WTC11 (cell line): ENCODE measurements around the gene ATP2B2. TPM values are rescaled to one million over a fixed set of nuclear protein-coding genes. Genes with fewer than 3 reads are reported as not detected.

Source experiments
- ATAC-seq: fragments of 200-7000 bp; cut with Tn5 transposase; 2 replicates; pipeline ENCODE4 v1.10.0; 2021; ENCODE audit warnings: mild to moderate bottlenecking, moderate library complexity
- CTCF ChIA-PET: fragments of 300-600 bp; sonication (Branson Sonifier 250); formaldehyde crosslinking; loops from one replicate; lab custom pipeline; 2021; ENCODE audit warnings: antibody characterized with exemption; lab: Charles Lee
- POLR2A ChIA-PET: fragments of 350-600 bp; sonication (Branson Sonifier 250); formaldehyde crosslinking; loops from one replicate; lab custom pipeline; 2021; ENCODE audit warnings: antibody characterized with exemption; lab: Charles Lee
- DNase-seq: peaks from one replicate; pipeline ENCODE4 v3.0.0; 2021; ENCODE audit warnings: low spot score
- H3K27ac Mint-ChIP-seq: 2 replicates; pipeline ENCODE4 v1.8.0; 2021; ENCODE audit warnings: mixed read lengths
- H3K27me3 Mint-ChIP-seq: 2 replicates; pipeline ENCODE4 v1.8.0; 2021; ENCODE audit warnings: low read depth, mild to moderate bottlenecking, moderate library complexity, mixed read lengths
- H3K36me3 Mint-ChIP-seq: 2 replicates; pipeline ENCODE4 v1.8.0; 2021; ENCODE audit warnings: mixed read lengths
- H3K4me1 Mint-ChIP-seq: 2 replicates; pipeline ENCODE4 v1.8.0; 2022; ENCODE audit warnings: mixed read lengths
- H3K4me3 Mint-ChIP-seq: 2 replicates; pipeline ENCODE4 v1.8.0; 2021; ENCODE audit warnings: mild to moderate bottlenecking, moderate library complexity, mixed read lengths
- H3K9me3 Mint-ChIP-seq: 2 replicates; pipeline ENCODE4 v1.8.0; 2021; ENCODE audit warnings: mixed read lengths
- CBFB ChIP-seq: sonication (generic); formaldehyde crosslinking; IDR thresholded peaks from 2 replicates; pipeline ENCODE4 v1.8.1; 2022; ENCODE audit warnings: mild to moderate bottlenecking, low read depth, missing genetic modification reagents
- FOXP4 ChIP-seq: sonication (generic); formaldehyde crosslinking; IDR thresholded peaks from 2 replicates; pipeline ENCODE4 v1.8.0; 2022; ENCODE audit warnings: mild to moderate bottlenecking, missing genetic modification reagents
- GABPB1 ChIP-seq: sonication (generic); formaldehyde crosslinking; IDR thresholded peaks from 2 replicates; pipeline ENCODE4 v1.8.1; 2023; ENCODE audit warnings: mild to moderate bottlenecking, missing genetic modification reagents
- HMGA2 ChIP-seq: fragments of 250-450 bp; sonication (Bioruptor Pico); IDR thresholded peaks from 2 replicates; pipeline ENCODE4 v1.4.0; 2021; ENCODE audit warnings: mild to moderate bottlenecking, moderate library complexity
- HMGXB4 ChIP-seq: sonication (generic); formaldehyde crosslinking; IDR thresholded peaks from 2 replicates; pipeline ENCODE4 v1.8.1; 2023; ENCODE audit warnings: mild to moderate bottlenecking, moderate library complexity, missing genetic modification reagents
- IRF2 ChIP-seq: sonication (generic); formaldehyde crosslinking; IDR thresholded peaks from 2 replicates; pipeline ENCODE4 v1.8.0; 2022; ENCODE audit warnings: low read depth, missing genetic modification reagents, borderline replicate concordance
- KAT7 ChIP-seq: sonication (generic); formaldehyde crosslinking; IDR thresholded peaks from 2 replicates; pipeline ENCODE4 v1.8.1; 2023; ENCODE audit warnings: missing genetic modification reagents, mild to moderate bottlenecking, borderline replicate concordance
- MAX ChIP-seq: sonication (generic); formaldehyde crosslinking; IDR thresholded peaks from 2 replicates; pipeline ENCODE4 v1.8.0; 2022; ENCODE audit warnings: mild to moderate bottlenecking, missing genetic modification reagents
- MXD4 ChIP-seq: fragments of 250-450 bp; sonication (Bioruptor Pico); IDR thresholded peaks from 2 replicates; pipeline ENCODE4 v1.8.0; 2021; ENCODE audit warnings: mild to moderate bottlenecking, moderate library complexity, borderline replicate concordance
- NFATC4 ChIP-seq: fragments of 250-450 bp; sonication (Bioruptor Pico); IDR thresholded peaks from 2 replicates; pipeline ENCODE4 v1.9.0; 2021; ENCODE audit warnings: mild to moderate bottlenecking
- NFE2L1 ChIP-seq: sonication (generic); formaldehyde crosslinking; IDR thresholded peaks from 2 replicates; pipeline ENCODE4 v1.8.1; 2023; ENCODE audit warnings: missing genetic modification reagents
- NR2C2 ChIP-seq: sonication (generic); formaldehyde crosslinking; IDR thresholded peaks from 2 replicates; pipeline ENCODE4 v1.8.0; 2022; ENCODE audit warnings: mild to moderate bottlenecking, missing genetic modification reagents
- OVOL2 ChIP-seq: fragments of 250-450 bp; sonication (Bioruptor Pico); IDR thresholded peaks from 2 replicates; pipeline ENCODE4 v1.9.0; 2021; ENCODE audit warnings: mild to moderate bottlenecking, borderline replicate concordance
- RORB ChIP-seq: fragments of 250-450 bp; sonication (Bioruptor Pico); IDR thresholded peaks from 2 replicates; pipeline ENCODE4 v1.9.0; 2021; ENCODE audit warnings: mild to moderate bottlenecking
- SP1 ChIP-seq: sonication (generic); formaldehyde crosslinking; conservative IDR thresholded peaks from 2 replicates; pipeline ENCODE4 v1.8.1; 2022; ENCODE audit warnings: missing genetic modification reagents
- TCF7 ChIP-seq: sonication (generic); formaldehyde crosslinking; IDR thresholded peaks from 2 replicates; pipeline ENCODE4 v1.8.0; 2022; ENCODE audit warnings: mild to moderate bottlenecking, low read depth, missing genetic modification reagents, moderate library complexity
- TEAD1 ChIP-seq: sonication (generic); formaldehyde crosslinking; IDR thresholded peaks from 2 replicates; pipeline ENCODE4 v1.8.0; 2022; ENCODE audit warnings: mild to moderate bottlenecking, missing genetic modification reagents
- total RNA-seq: library from RNA; stranded (reverse); gene quantifications from 3 replicates; pipeline ENCODE4 v1.2.3, GENCODE V29; 2021
- TF ChIP-seq, protein P1 (sequence below): sonication (generic); formaldehyde crosslinking; IDR thresholded peaks from 2 replicates; pipeline ENCODE4 v1.8.1; 2023; ENCODE audit warnings: mild to moderate bottlenecking, missing genetic modification reagents
- TF ChIP-seq, protein P2 (sequence below): sonication (generic); formaldehyde crosslinking; conservative IDR thresholded peaks from 2 replicates; pipeline ENCODE4 v1.8.1; 2023; ENCODE audit warnings: mild to moderate bottlenecking, low read depth, missing genetic modification reagents, moderate library complexity
- TF ChIP-seq, protein P3 (sequence below): fragments of 200-600 bp; IDR thresholded peaks from 2 replicates; pipeline ENCODE4 v1.8.0; 2022; ENCODE audit warnings: antibody characterized with exemption
- TF ChIP-seq, protein P4 (sequence below): fragments of 250-450 bp; sonication (Bioruptor Pico); IDR thresholded peaks from 2 replicates; pipeline ENCODE4 v1.8.0; 2021; ENCODE audit warnings: mild to moderate bottlenecking
- TF ChIP-seq, protein P5 (sequence below): sonication (generic); formaldehyde crosslinking; IDR thresholded peaks from 2 replicates; pipeline ENCODE4 v1.8.1; 2022; ENCODE audit warnings: mild to moderate bottlenecking, moderate library complexity, missing genetic modification reagents

Gene ATP2B2
- total RNA-seq, 1 experiment from 2014 or later, result 0.48 TPM

DNA sequence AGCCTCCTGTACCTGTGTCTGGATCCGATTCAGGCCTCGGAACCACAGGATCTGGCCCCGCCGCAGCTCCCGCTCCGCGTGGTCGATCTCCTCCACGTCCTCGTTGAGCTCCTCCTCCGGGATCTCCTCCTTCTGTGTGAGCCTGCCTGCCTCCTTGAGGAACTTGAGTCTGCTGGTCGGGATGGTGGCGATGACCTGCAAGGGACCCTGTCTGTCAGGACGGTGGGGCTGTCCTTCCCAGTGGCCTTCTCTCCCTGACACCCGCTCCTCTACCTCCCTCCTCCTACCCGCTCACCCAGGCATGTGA is 167.3 kb downstream of the ATP2B2 start:
- no peaks in the 10 kb centered on the region for H3K9me3 Mint-ChIP-seq
- POLR2A ChIA-PET, result no interaction called here
- H3K4me3 Mint-ChIP-seq, result no peak overlapping the region
- no peak; the same call in 1 of the 2 replicates for ATAC-seq
- no peaks in the 10 kb centered on the region for H3K36me3 Mint-ChIP-seq
- no peaks in the 10 kb centered on the region for H3K27me3 Mint-ChIP-seq
- CTCF ChIA-PET, result interaction anchor here (1.1 to 1.4 kb wide), 3 partner anchors 9 to 366 kb away, joined by 3 read pairs; no protein-coding TSS in a partner anchor
- no peak for DNase-seq
- peak overlapping the region; percentile 36; the same call in 1 of the 2 replicates for H3K27ac Mint-ChIP-seq
- TF ChIP-seq NFE2L1 (no peak), RORB (CRISPR knock-in tag) (no peak), NR2C2 (CRISPR knock-in tag) (no peak), SP1 (CRISPR knock-in tag) (no peak), CBFB (CRISPR knock-in tag) (no peak), MXD4 (CRISPR knock-in tag) (no peak), OVOL2 (no peak), KAT7 (no peak), MAX (CRISPR knock-in tag) (no peak), GABPB1 (CRISPR knock-in tag) (no peak), NFATC4 (no peak), TEAD1 (CRISPR knock-in tag) (no peak), HMGA2 (CRISPR knock-in tag) (no peak)
- TF ChIP-seq, protein P1, sequence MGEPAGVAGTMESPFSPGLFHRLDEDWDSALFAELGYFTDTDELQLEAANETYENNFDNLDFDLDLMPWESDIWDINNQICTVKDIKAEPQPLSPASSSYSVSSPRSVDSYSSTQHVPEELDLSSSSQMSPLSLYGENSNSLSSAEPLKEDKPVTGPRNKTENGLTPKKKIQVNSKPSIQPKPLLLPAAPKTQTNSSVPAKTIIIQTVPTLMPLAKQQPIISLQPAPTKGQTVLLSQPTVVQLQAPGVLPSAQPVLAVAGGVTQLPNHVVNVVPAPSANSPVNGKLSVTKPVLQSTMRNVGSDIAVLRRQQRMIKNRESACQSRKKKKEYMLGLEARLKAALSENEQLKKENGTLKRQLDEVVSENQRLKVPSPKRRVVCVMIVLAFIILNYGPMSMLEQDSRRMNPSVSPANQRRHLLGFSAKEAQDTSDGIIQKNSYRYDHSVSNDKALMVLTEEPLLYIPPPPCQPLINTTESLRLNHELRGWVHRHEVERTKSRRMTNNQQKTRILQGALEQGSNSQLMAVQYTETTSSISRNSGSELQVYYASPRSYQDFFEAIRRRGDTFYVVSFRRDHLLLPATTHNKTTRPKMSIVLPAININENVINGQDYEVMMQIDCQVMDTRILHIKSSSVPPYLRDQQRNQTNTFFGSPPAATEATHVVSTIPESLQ (CRISPR knock-in tag), result no peak
- TF ChIP-seq, protein P2, sequence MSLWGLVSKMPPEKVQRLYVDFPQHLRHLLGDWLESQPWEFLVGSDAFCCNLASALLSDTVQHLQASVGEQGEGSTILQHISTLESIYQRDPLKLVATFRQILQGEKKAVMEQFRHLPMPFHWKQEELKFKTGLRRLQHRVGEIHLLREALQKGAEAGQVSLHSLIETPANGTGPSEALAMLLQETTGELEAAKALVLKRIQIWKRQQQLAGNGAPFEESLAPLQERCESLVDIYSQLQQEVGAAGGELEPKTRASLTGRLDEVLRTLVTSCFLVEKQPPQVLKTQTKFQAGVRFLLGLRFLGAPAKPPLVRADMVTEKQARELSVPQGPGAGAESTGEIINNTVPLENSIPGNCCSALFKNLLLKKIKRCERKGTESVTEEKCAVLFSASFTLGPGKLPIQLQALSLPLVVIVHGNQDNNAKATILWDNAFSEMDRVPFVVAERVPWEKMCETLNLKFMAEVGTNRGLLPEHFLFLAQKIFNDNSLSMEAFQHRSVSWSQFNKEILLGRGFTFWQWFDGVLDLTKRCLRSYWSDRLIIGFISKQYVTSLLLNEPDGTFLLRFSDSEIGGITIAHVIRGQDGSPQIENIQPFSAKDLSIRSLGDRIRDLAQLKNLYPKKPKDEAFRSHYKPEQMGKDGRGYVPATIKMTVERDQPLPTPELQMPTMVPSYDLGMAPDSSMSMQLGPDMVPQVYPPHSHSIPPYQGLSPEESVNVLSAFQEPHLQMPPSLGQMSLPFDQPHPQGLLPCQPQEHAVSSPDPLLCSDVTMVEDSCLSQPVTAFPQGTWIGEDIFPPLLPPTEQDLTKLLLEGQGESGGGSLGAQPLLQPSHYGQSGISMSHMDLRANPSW (CRISPR knock-in tag), result no peak
- TF ChIP-seq, protein P3, sequence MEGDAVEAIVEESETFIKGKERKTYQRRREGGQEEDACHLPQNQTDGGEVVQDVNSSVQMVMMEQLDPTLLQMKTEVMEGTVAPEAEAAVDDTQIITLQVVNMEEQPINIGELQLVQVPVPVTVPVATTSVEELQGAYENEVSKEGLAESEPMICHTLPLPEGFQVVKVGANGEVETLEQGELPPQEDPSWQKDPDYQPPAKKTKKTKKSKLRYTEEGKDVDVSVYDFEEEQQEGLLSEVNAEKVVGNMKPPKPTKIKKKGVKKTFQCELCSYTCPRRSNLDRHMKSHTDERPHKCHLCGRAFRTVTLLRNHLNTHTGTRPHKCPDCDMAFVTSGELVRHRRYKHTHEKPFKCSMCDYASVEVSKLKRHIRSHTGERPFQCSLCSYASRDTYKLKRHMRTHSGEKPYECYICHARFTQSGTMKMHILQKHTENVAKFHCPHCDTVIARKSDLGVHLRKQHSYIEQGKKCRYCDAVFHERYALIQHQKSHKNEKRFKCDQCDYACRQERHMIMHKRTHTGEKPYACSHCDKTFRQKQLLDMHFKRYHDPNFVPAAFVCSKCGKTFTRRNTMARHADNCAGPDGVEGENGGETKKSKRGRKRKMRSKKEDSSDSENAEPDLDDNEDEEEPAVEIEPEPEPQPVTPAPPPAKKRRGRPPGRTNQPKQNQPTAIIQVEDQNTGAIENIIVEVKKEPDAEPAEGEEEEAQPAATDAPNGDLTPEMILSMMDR, result no peak
- TF ChIP-seq, protein P4, sequence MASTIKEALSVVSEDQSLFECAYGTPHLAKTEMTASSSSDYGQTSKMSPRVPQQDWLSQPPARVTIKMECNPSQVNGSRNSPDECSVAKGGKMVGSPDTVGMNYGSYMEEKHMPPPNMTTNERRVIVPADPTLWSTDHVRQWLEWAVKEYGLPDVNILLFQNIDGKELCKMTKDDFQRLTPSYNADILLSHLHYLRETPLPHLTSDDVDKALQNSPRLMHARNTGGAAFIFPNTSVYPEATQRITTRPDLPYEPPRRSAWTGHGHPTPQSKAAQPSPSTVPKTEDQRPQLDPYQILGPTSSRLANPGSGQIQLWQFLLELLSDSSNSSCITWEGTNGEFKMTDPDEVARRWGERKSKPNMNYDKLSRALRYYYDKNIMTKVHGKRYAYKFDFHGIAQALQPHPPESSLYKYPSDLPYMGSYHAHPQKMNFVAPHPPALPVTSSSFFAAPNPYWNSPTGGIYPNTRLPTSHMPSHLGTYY (CRISPR knock-in tag), result no peak
- 0 out of 2 replicates have a peak, but pooled peaks cover 5% of the 10 kb centered on the region for H3K4me1 Mint-ChIP-seq

GRCh38 chr3:10337323-10338163 is 167.8 kb downstream of the ATP2B2 start:
- DNase-seq (no peak), ATAC-seq (peak; percentile 23; the same call in 1 of the 2 replicates)
- H3K36me3 Mint-ChIP-seq, result no peaks in the 10 kb centered on the region
- H3K4me1 Mint-ChIP-seq, result 0 out of 2 replicates have a peak, but pooled peaks cover 5% of the 10 kb centered on the region
- no peak overlapping the region for H3K27ac Mint-ChIP-seq
- H3K27me3 Mint-ChIP-seq, result no peaks in the 10 kb centered on the region
- ChIA-PET POLR2A (no interaction called here), CTCF (interaction anchor here (1.1 to 1.4 kb wide), 3 partner anchors 9 to 367 kb away, joined by 3 read pairs; no protein-coding TSS in a partner anchor)
- no peaks in the 10 kb centered on the region for H3K9me3 Mint-ChIP-seq
- H3K4me3 Mint-ChIP-seq, result no peak overlapping the region
- TF ChIP-seq HMGXB4 (CRISPR knock-in tag) (no peak), FOXP4 (CRISPR knock-in tag) (no peak), IRF2 (CRISPR knock-in tag) (no peak), TCF7 (CRISPR knock-in tag) (no peak), NFE2L1 (no peak), MAX (CRISPR knock-in tag) (no peak)
- TF ChIP-seq, protein P5, sequence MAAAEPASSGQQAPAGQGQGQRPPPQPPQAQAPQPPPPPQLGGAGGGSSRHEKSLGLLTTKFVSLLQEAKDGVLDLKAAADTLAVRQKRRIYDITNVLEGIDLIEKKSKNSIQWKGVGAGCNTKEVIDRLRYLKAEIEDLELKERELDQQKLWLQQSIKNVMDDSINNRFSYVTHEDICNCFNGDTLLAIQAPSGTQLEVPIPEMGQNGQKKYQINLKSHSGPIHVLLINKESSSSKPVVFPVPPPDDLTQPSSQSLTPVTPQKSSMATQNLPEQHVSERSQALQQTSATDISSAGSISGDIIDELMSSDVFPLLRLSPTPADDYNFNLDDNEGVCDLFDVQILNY (CRISPR knock-in tag), result no peak
